ENCODE data around the gene CDS2. TPM values are rescaled to one million over a fixed set of nuclear protein-coding genes. Genes with fewer than 3 reads are reported as not detected.

The CDS2 gene
- total and polyA plus RNA-seq, 2 of the 13 experiments (the other 11 are each of a cell fraction or from before 2014, with no cell fraction given), result 81.3 to 153 TPM

GRCh38 chr20:5150226-5151076 is 23.6 kb downstream of the CDS2 start (continued):
- TF ChIP-seq MZF1 (CRISPR knock-in tag; IDR thresholded peaks at IDR 0.05; ENCODE audit: borderline replicate concordance) (peak; percentile 55; the same call in 1 of the 2 replicates), ZNF180 (CRISPR knock-in tag; IDR thresholded peaks at IDR 0.05; ENCODE audit: borderline replicate concordance, low read depth) (no peak), MAF1 (CRISPR knock-in tag; IDR thresholded peaks at IDR 0.05; ENCODE audit: borderline replicate concordance) (no peak), GTF3A (CRISPR knock-in tag; conservative IDR thresholded peaks at IDR 0.05) (peak; percentile 14; the same call in 1 of the 2 replicates), ZBTB21 (CRISPR knock-in tag; IDR thresholded peaks at IDR 0.05) (peak; percentile 49; the same call in 1 of the 2 replicates), NR1H2 (CRISPR knock-in tag; IDR thresholded peaks at IDR 0.05; ENCODE audit: borderline replicate concordance, low read depth) (no peak), ETV5 (CRISPR knock-in tag; IDR thresholded peaks at IDR 0.05; ENCODE audit: borderline replicate concordance) (peak; percentile 60; the same call in 1 of the 2 replicates), PRDM4 (CRISPR knock-in tag; IDR thresholded peaks at IDR 0.05; ENCODE audit: borderline replicate concordance) (no peak), ZNF563 (CRISPR knock-in tag; IDR thresholded peaks at IDR 0.05) (peak; percentile 68), SOX5 (CRISPR knock-in tag; IDR thresholded peaks at IDR 0.05; ENCODE audit: borderline replicate concordance) (peak; percentile 88), NFKBIZ (CRISPR knock-in tag; IDR thresholded peaks at IDR 0.05) (no peak; the same call in 1 of the 2 replicates), NCOA2 (CRISPR knock-in tag; IDR thresholded peaks at IDR 0.05) (peak; percentile 54), DMAP1 (CRISPR knock-in tag; IDR thresholded peaks at IDR 0.05) (peak; percentile 83; the same call in 1 of the 2 replicates), ZNF34 (CRISPR knock-in tag; IDR thresholded peaks at IDR 0.05; ENCODE audit: borderline replicate concordance) (no peak), ZNF674 (CRISPR knock-in tag; IDR thresholded peaks at IDR 0.05; ENCODE audit: low read depth) (no peak), ZNF7 (CRISPR knock-in tag; IDR thresholded peaks at IDR 0.05) (no peak), ZNF724P (CRISPR knock-in tag; IDR thresholded peaks at IDR 0.05; ENCODE audit: borderline replicate concordance) (no peak), HNRNPH1 (optimal IDR thresholded peaks at IDR 0.05; ENCODE audit: low read depth, low read length) (no peak), ZBTB34 (CRISPR knock-in tag; IDR thresholded peaks at IDR 0.05) (no peak), ZNF841 (CRISPR knock-in tag; IDR thresholded peaks at IDR 0.05; ENCODE audit: borderline replicate concordance) (no peak), AHDC1 (CRISPR knock-in tag; IDR thresholded peaks at IDR 0.05; ENCODE audit: borderline replicate concordance) (peak; percentile 95)

Measured in HepG2 (cell line).